HepG2 (cell line): Measurements from ENCODE around the gene SLC2A10.

Experiments
- CEBPZ ChIP-seq: IDR thresholded peaks from 2 replicates; pipeline ENCODE4 v1.6.1; 2012; ENCODE audit warnings: low read length, improper control_type of control experiment
- EED ChIP-seq: sonication (generic); formaldehyde crosslinking; IDR thresholded peaks from 2 replicates; pipeline ENCODE4 v1.5.0; 2020; ENCODE audit warnings: mild to moderate bottlenecking, missing genetic modification reagents
- GLMP ChIP-seq: sonication (generic); formaldehyde crosslinking; IDR thresholded peaks from 2 replicates; pipeline ENCODE4 v1.9.0; 2021; ENCODE audit warnings: missing genetic modification reagents, mild to moderate bottlenecking, borderline replicate concordance
- ZFP37 ChIP-seq: sonication (generic); formaldehyde crosslinking; IDR thresholded peaks from 2 replicates; pipeline ENCODE4 v1.4.0; 2020; ENCODE audit warnings: missing genetic modification reagents, borderline replicate concordance
- ZNF18 ChIP-seq: sonication (generic); formaldehyde crosslinking; IDR thresholded peaks from 2 replicates; pipeline ENCODE4 v1.8.0; 2022; ENCODE audit warnings: mild to moderate bottlenecking, missing genetic modification reagents; ENCODE audit not compliant: insufficient replicate concordance

- TF ChIP-seq GLMP (CRISPR knock-in tag) (no peak), EED (CRISPR knock-in tag) (no peak), ZNF18 (no peak), ZFP37 (CRISPR knock-in tag) (no peak), CEBPZ (no peak)
Observed at GRCh38 chr20:46761566-46761965, 52.1 kb downstream of the SLC2A10 start.
